ENCODE data around the gene CAST. TPM values are rescaled to one million over a fixed set of nuclear protein-coding genes. Genes with fewer than 3 reads are reported as not detected.
"Not testable (repeated sequence)": the region's sequence is repeated elsewhere in the genome, so short reads cannot be mapped to it uniquely, and the experiment has no call there.

The CAST gene
- total RNA-seq, 1 experiment from 2014 or later: 52.3 TPM

DNA sequence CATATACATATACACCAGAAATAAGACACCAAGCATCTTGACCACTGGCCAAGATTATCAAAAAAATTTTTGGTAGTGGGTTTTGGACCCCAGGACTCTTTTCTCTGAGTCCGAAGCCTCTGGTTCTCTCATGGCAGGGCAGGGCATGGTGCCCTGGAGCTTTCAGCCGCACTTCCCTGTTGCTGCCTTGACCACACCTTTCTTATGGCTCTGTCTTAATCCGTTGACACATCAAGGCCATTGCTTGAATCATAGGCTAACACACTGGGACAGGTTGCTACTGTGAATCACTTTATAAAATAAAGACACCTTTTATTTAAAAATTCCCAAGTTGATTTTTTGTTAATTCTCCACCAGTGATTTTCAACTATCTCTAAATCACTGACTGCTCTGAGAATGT is 45.4 kb upstream of the CAST start:
- no peak overlapping the region for H3K14ac ChIP-seq (ENCODE audit: insufficient read depth, low read length)
- H3K36me3 Mint-ChIP-seq (ENCODE audit: insufficient read depth in 1 of 3, low read depth in 3 of 3): peaks cover 5 to 14% (median 9%) of the 10 kb centered on the region in 3 experiments; a peak in 6 of 7 replicates
- H2AFZ ChIP-seq (ENCODE audit: low read length): no peak overlapping the region
- H3K4ac ChIP-seq (ENCODE audit: low read depth, low read length): no peak overlapping the region
- no peak overlapping the region for H3K27ac ChIP-seq (ENCODE audit: insufficient read length, low read depth, low read length)
- no CpG with 5 or more reads among the region's 3 CpGs for WGBS (ENCODE audit: extremely low coverage, insufficient read length, low lambda C conversion rate)
- peaks cover 14 to 18% of the 10 kb centered on the region in 2 experiments for H3K9me3 Mint-ChIP-seq
- no peak overlapping the region for H3K18ac ChIP-seq (ENCODE audit: insufficient read length, low read depth, low read length)
- H2BK12ac ChIP-seq (ENCODE audit: insufficient read length, low read depth, low read length): no peak overlapping the region
- no peak overlapping the region for H3K4me3 Mint-ChIP-seq
- H3K4me1 Mint-ChIP-seq: peaks cover 4 to 12% of the 10 kb centered on the region in 2 experiments
- H2BK20ac ChIP-seq (ENCODE audit: low read depth, low read length, poor library complexity, severe bottlenecking): no peak overlapping the region
- no peak for DNase-seq
- no peak overlapping the region for H2BK15ac ChIP-seq (ENCODE audit: low read depth, low read length)
- H3K4me1 ChIP-seq (ENCODE audit: insufficient read depth, low read length): peaks cover 2% of the 10 kb centered on the region; the same call in 1 of the 2 replicates
- H3K27me3 ChIP-seq (ENCODE audit: insufficient read depth, low read length): no peaks in the 10 kb centered on the region
- no peak overlapping the region for H3K23ac ChIP-seq (ENCODE audit: insufficient read length, low read depth, low read length)
- H3K9ac ChIP-seq (ENCODE audit: extremely low read depth, insufficient read length, low read length): no peak overlapping the region
- no peak overlapping the region for H4K5ac ChIP-seq (ENCODE audit: insufficient read length, low read depth, low read length)
- H3K79me1 ChIP-seq (ENCODE audit: insufficient read depth, low read depth, low read length, poor library complexity, severe bottlenecking): no peaks in the 10 kb centered on the region
- no peaks in the 10 kb centered on the region for H4K20me1 ChIP-seq (ENCODE audit: control insufficient read depth, insufficient read depth, insufficient read length)
- no peak overlapping the region for H4K91ac ChIP-seq (ENCODE audit: insufficient read length, low read depth, low read length)
- peaks cover 6% of the 10 kb centered on the region for H3K9me3 ChIP-seq (ENCODE audit: control insufficient read depth, low read depth, low read length)
- H3K4me2 ChIP-seq (ENCODE audit: insufficient read depth, insufficient read length, low read length): no peak overlapping the region
- H2AK5ac ChIP-seq (ENCODE audit: insufficient read length, low read length): no peak overlapping the region
- no peak overlapping the region for H2BK5ac ChIP-seq (ENCODE audit: insufficient read length, low read length)
- no peak overlapping the region for H2BK120ac ChIP-seq (ENCODE audit: low read depth, low read length, poor library complexity, severe bottlenecking)
- H3K56ac ChIP-seq (ENCODE audit: insufficient read length, low read depth, low read length): no peak overlapping the region
- H3K79me2 ChIP-seq (ENCODE audit: insufficient read depth, low read length): no peaks in the 10 kb centered on the region
- TF ChIP-seq, protein P1, sequence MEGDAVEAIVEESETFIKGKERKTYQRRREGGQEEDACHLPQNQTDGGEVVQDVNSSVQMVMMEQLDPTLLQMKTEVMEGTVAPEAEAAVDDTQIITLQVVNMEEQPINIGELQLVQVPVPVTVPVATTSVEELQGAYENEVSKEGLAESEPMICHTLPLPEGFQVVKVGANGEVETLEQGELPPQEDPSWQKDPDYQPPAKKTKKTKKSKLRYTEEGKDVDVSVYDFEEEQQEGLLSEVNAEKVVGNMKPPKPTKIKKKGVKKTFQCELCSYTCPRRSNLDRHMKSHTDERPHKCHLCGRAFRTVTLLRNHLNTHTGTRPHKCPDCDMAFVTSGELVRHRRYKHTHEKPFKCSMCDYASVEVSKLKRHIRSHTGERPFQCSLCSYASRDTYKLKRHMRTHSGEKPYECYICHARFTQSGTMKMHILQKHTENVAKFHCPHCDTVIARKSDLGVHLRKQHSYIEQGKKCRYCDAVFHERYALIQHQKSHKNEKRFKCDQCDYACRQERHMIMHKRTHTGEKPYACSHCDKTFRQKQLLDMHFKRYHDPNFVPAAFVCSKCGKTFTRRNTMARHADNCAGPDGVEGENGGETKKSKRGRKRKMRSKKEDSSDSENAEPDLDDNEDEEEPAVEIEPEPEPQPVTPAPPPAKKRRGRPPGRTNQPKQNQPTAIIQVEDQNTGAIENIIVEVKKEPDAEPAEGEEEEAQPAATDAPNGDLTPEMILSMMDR (conservative IDR thresholded peaks at IDR 0.05): no peak
- no peak overlapping the region for H3T11ph ChIP-seq (ENCODE audit: low read length)
- H3K27ac Mint-ChIP-seq: no peak overlapping the region
- H3K23me2 ChIP-seq (ENCODE audit: insufficient read length, low read depth, low read length, poor library complexity, severe bottlenecking): no peaks in the 10 kb centered on the region
- peaks cover 2% of the 10 kb centered on the region; the same call in 1 of the 2 replicates for H3K27me3 Mint-ChIP-seq (ENCODE audit: low read depth)
- no peak overlapping the region for H4K8ac ChIP-seq (replicated peaks; ENCODE audit: insufficient read length, low read depth, low read length)

DNA sequence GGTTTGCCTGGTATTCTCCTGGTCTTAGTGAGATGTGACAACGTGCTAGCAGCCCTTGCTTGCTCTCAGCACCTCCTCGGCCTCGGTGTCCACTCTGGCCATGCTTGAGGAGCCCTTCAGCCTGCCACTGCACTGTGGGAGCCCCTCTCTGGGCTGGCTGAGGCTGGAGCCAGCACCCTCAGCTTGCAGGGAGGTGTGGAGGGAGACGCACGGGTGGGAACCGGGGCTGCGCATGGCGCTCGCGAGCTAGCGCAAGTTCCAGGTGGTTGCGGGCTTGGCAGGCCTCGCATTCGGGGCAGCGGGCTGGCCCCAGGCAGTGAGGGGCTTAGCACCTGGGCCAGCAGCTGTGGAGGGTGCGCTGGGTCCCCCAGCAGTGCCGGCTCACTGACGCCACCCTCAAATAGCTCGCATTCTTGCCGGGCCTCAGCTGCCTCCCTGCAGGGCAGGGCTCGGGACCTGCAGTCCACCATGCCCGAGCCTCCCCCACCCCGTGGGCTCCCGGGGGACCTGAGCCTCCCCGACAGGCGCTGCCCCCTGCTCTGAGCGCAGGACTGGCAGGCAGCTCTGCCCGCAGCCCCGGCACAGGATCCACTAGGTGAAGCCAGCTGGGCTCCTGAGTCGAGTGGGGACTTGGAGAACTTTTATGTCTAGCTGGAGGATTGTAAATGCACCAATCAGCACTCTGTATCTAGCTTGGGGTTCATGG is 43.7 kb upstream of the CAST start:
- H3K4me3 Mint-ChIP-seq; H4K5ac ChIP-seq (ENCODE audit: insufficient read length, low read depth, low read length); H3K27me3 Mint-ChIP-seq (ENCODE audit: low read depth); H2BK120ac ChIP-seq (ENCODE audit: low read depth, low read length, poor library complexity, severe bottlenecking); H3K4me2 ChIP-seq (ENCODE audit: insufficient read depth, insufficient read length, low read length); H3K23me2 ChIP-seq (ENCODE audit: insufficient read length, low read depth, low read length, poor library complexity, severe bottlenecking); H3K27ac Mint-ChIP-seq; H3K9ac ChIP-seq (ENCODE audit: extremely low read depth, insufficient read length, low read length); H2AK5ac ChIP-seq (ENCODE audit: insufficient read length, low read length); H4K20me1 ChIP-seq (ENCODE audit: control insufficient read depth, insufficient read depth, insufficient read length); H2BK15ac ChIP-seq (ENCODE audit: low read depth, low read length); DNase-seq; H2AFZ ChIP-seq (ENCODE audit: low read length); H3K14ac ChIP-seq (ENCODE audit: insufficient read depth, low read length); H2BK5ac ChIP-seq (ENCODE audit: insufficient read length, low read length); H3K4ac ChIP-seq (ENCODE audit: low read depth, low read length); H3K9me3 ChIP-seq (ENCODE audit: control insufficient read depth, low read depth, low read length); H3K56ac ChIP-seq (ENCODE audit: insufficient read length, low read depth, low read length); H4K91ac ChIP-seq (ENCODE audit: insufficient read length, low read depth, low read length); H3K27me3 ChIP-seq (ENCODE audit: insufficient read depth, low read length); H3K23ac ChIP-seq (ENCODE audit: insufficient read length, low read depth, low read length); H2BK20ac ChIP-seq (ENCODE audit: low read depth, low read length, poor library complexity, severe bottlenecking); H3K18ac ChIP-seq (ENCODE audit: insufficient read length, low read depth, low read length); H3K79me1 ChIP-seq (ENCODE audit: insufficient read depth, low read depth, low read length, poor library complexity, severe bottlenecking); H3K4me1 ChIP-seq (ENCODE audit: insufficient read depth, low read length); H3K27ac ChIP-seq (ENCODE audit: insufficient read length, low read depth, low read length); H3K79me2 ChIP-seq (ENCODE audit: insufficient read depth, low read length); H3T11ph ChIP-seq (ENCODE audit: low read length); H2BK12ac ChIP-seq (ENCODE audit: insufficient read length, low read depth, low read length); H4K8ac ChIP-seq (replicated peaks; ENCODE audit: insufficient read length, low read depth, low read length): not testable (repeated sequence)
- Mint-ChIP-seq H3K4me1 (peaks cover 4 to 12% of the 10 kb centered on the region in 2 experiments), H3K36me3 (ENCODE audit: insufficient read depth in 1 of 3, low read depth in 3 of 3) (peaks cover 5 to 14% (median 9%) of the 10 kb centered on the region in 3 experiments; a peak in 6 of 7 replicates), H3K9me3 (peaks cover 14 to 18% of the 10 kb centered on the region in 2 experiments)
- no CpG with 5 or more reads among the region's 30 CpGs for WGBS (ENCODE audit: extremely low coverage, insufficient read length, low lambda C conversion rate)

Data from H9 (cell line).